ENCODE measurements around the gene GBP3. TPM values are rescaled to one million over a fixed set of nuclear protein-coding genes. Genes with fewer than 3 reads are reported as not detected.
"Not testable (repeated sequence)": the region's sequence is repeated elsewhere in the genome, so short reads cannot be mapped to it uniquely, and the experiment has no call there.

The GBP3 gene
- polyA plus RNA-seq (2012; ENCODE audit: missing spikeins) = 1.2 TPM

GRCh38 chr1:89022167-89022959 is at the start of gene GBP3:
GBP3 (minus strand) TSS chr1:89022866; CDS start chr1:89020721, 2,145 bp downstream.
- TF ChIP-seq TAF1 (IDR thresholded peaks at IDR 0.05; ENCODE audit: borderline replicate concordance, low read depth, low read length) (no peak), POLR2A (IDR thresholded peaks at IDR 0.05; ENCODE audit: low read depth, low read length) (no peak), POLR2AphosphoS5 (IDR thresholded peaks at IDR 0.05; ENCODE audit: low read depth, low read length) (no peak)
- no peak for DNase-seq (ENCODE audit: insufficient read length)
- peak; percentile 86 for FAIRE-seq

DNA sequence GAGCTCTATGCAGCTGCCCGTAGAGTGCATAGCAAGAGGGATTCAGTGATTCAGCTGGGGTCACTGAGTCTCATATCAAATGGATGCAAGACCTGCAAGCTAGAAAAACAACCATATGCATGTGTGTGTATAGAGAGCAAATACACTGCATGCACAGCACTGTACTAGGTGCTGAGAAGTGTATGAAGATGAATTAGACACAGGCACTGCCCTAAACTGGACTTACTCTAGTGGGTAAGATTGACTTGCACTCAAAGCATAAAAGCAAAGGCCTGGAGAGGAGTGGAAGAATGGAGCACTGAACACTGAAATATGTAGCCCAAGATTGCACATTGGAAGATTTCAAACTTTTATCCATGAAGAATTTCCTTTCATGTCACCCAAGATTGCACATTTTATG is 47.8 kb upstream of the GBP3 start:
- no peak for TF ChIP-seq POLR2AphosphoS5 (IDR thresholded peaks at IDR 0.05; ENCODE audit: low read depth, low read length)
- no peak for TF ChIP-seq POLR2A (IDR thresholded peaks at IDR 0.05; ENCODE audit: low read depth, low read length)
- no peak for TF ChIP-seq TAF1 (IDR thresholded peaks at IDR 0.05; ENCODE audit: borderline replicate concordance, low read depth, low read length)
- peak; percentile 70 for FAIRE-seq
- no peak for DNase-seq (ENCODE audit: insufficient read length)

- FAIRE-seq (no peak), DNase-seq (ENCODE audit: insufficient read length) (no peak)
- TF ChIP-seq POLR2A (IDR thresholded peaks at IDR 0.05; ENCODE audit: low read depth, low read length) = no peak
- no peak for TF ChIP-seq TAF1 (IDR thresholded peaks at IDR 0.05; ENCODE audit: borderline replicate concordance, low read depth, low read length)
- TF ChIP-seq POLR2AphosphoS5 (IDR thresholded peaks at IDR 0.05; ENCODE audit: low read depth, low read length) = no peak
Measured at GRCh38 chr1:89069951-89070350, 47.3 kb upstream of the GBP3 start.

DNA sequence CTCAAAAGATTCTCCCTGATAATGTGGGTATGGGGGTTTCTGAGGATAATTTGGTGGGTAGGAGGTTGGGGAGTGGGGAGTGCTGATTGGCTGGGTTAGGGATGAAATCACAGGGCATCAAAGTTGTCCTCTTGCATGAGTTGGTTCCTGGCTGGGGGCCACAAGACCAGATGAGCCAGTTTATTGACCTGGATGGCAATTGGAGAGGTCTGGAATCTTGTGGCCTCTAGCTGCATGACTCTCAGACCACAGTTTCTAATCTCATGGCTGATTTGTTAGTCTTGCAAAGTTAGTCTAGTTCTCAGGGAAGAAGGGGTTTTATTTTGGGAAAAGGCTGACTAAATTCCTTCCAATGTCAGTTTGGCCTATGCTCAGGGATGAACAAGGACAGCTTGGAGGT is 45.6 kb upstream of the GBP3 start:
- DNase-seq (ENCODE audit: insufficient read length) (no peak), FAIRE-seq (no peak)
- TF ChIP-seq TAF1 (IDR thresholded peaks at IDR 0.05; ENCODE audit: borderline replicate concordance, low read depth, low read length) (no peak), POLR2A (IDR thresholded peaks at IDR 0.05; ENCODE audit: low read depth, low read length) (no peak), POLR2AphosphoS5 (IDR thresholded peaks at IDR 0.05; ENCODE audit: low read depth, low read length) (no peak)

DNA sequence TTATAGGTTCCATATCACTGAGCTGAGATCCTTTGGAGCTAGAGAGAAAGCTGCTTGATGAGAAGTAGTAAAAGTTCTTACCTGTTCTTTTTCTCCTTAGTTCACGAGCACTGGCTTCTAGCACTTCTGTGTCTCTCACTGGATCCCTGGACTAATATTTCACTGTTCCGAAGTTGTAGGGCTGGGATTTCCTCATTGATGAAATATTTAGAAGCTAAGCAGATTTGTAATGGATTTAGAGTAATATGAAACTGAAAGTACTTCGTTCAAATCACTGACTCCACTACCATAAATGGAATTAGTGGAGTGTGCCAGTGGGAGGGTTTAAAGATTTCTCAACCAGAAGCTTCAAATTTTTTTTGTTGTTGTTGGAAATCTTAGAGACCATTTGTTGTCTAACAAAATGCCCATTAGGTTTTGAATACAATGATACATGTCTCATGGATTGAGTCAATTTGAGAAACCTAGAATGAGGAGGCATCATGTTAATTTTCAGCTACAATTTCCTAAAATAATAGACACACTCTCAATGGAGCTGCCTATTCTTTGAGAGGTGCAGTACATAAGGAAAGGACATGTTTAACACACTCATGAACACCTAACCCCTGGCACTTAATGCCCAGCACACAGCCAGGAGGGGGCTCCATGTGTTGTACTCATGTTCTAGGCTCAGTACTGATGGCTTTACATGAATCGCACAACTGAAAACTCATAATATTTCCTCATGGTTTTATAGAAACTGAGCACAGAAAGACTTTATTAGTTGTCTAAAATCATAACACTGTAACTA is 42.6 kb upstream of the GBP3 start, which contains the start of gene GBP1:
TSS of gene GBP1 (minus strand) at position 130 of the 790 bp plus-strand sequence. CDS start 1,974 bp downstream, outside the sequence.
- FAIRE-seq (no peak), DNase-seq (ENCODE audit: insufficient read length) (no peak)
- TF ChIP-seq TAF1 (IDR thresholded peaks at IDR 0.05; ENCODE audit: borderline replicate concordance, low read depth, low read length) (no peak), POLR2A (IDR thresholded peaks at IDR 0.05; ENCODE audit: low read depth, low read length) (no peak; the same call in 1 of the 2 replicates), POLR2AphosphoS5 (IDR thresholded peaks at IDR 0.05; ENCODE audit: low read depth, low read length) (no peak)

DNA sequence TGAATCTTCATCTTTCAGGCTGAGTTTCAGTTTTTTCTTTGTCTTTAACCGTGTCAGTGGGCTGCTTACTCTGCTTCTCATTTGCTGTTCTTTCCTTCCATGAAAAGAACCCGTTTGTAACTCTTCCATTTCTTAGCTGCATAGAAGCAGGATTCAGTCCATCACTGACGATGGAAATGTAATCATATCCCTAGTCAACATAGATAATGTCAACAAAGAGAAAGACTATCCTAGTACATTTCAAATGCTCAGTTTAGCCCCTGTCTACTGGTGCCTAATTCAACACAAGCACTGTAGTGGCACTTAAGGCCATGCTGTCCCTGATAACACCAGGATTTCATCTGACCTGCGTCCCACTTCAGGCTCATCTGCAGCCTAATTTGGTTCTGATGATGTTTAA is 42.0 kb upstream of the GBP3 start:
- TF ChIP-seq TAF1 (IDR thresholded peaks at IDR 0.05; ENCODE audit: borderline replicate concordance, low read depth, low read length) (no peak), POLR2A (IDR thresholded peaks at IDR 0.05; ENCODE audit: low read depth, low read length) (no peak; the same call in 1 of the 2 replicates), POLR2AphosphoS5 (IDR thresholded peaks at IDR 0.05; ENCODE audit: low read depth, low read length) (no peak)
- FAIRE-seq (peak; percentile 99), DNase-seq (ENCODE audit: insufficient read length) (no peak)

DNA sequence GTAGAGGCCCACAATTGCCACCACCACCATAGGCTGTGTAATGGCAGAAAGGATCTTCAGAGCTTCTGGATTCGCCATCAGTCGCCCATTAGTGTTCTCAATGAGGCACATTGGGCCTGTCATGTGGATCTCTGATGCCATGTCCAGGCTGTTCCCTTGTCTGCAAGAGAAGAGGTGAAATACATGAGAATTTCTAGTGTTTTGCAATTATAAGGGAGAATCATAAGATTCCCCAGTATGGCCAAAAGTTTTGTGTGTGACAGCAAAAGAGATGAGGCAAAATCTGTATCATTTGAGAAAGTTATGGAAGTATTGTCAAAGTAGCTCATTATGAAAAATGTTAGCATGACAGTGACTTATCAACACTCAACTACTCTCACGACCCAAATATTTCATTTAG is 40.4 kb upstream of the GBP3 start:
- TF ChIP-seq POLR2A (IDR thresholded peaks at IDR 0.05; ENCODE audit: low read depth, low read length) = no peak
- no peak for TF ChIP-seq POLR2AphosphoS5 (IDR thresholded peaks at IDR 0.05; ENCODE audit: low read depth, low read length)
- TF ChIP-seq TAF1 (IDR thresholded peaks at IDR 0.05; ENCODE audit: borderline replicate concordance, low read depth, low read length) = no peak
- DNase-seq (ENCODE audit: insufficient read length) (no peak), FAIRE-seq (no peak)

GRCh38 chr1:89060091-89060490 is 37.4 kb upstream of the GBP3 start:
- TF ChIP-seq TAF1 (IDR thresholded peaks at IDR 0.05; ENCODE audit: borderline replicate concordance, low read depth, low read length) (no peak), POLR2A (IDR thresholded peaks at IDR 0.05; ENCODE audit: low read depth, low read length) (no peak), POLR2AphosphoS5 (IDR thresholded peaks at IDR 0.05; ENCODE audit: low read depth, low read length) (no peak)
- DNase-seq (ENCODE audit: insufficient read length) = no peak
- FAIRE-seq = no peak

- FAIRE-seq (no peak), DNase-seq (ENCODE audit: insufficient read length) (no peak)
- TF ChIP-seq POLR2A (IDR thresholded peaks at IDR 0.05; ENCODE audit: low read depth, low read length) = no peak
- no peak for TF ChIP-seq POLR2AphosphoS5 (IDR thresholded peaks at IDR 0.05; ENCODE audit: low read depth, low read length)
- no peak for TF ChIP-seq TAF1 (IDR thresholded peaks at IDR 0.05; ENCODE audit: borderline replicate concordance, low read depth, low read length)
Measured at GRCh38 chr1:89051955-89052312, 29.3 kb upstream of the GBP3 start.

DNA sequence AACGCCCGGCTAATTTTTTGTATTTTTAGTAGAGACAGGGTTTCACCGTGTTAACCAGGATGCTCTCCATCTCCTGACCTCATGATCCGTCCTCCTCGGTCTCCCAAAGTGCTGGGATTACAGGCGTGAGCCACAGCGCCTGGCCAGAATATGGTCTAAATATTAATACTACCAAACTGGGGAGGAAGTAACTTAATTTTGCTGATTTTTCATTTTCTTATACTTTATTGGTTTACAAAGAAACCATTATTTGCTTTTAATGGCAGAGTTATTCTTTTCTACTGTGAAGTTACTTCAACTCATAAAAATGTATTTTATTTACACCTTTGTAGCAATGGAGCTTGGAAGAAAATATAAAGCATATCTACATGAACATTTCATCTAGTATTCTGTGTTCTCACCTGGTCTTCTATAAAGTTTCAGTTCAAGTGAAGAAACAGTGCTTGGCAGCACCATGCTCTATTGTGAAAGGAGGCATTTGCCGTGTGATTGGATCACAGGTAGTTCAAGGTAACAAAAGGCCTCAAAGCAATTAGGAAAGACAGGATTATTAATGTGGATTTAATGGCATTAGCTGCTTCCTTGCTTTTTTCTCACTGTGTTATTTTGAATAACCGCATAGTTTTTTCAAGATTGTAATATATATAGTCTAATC is 28.8 kb upstream of the GBP3 start:
- TF ChIP-seq TAF1 (IDR thresholded peaks at IDR 0.05; ENCODE audit: borderline replicate concordance, low read depth, low read length) = no peak
- TF ChIP-seq POLR2A (IDR thresholded peaks at IDR 0.05; ENCODE audit: low read depth, low read length) = no peak
- no peak for TF ChIP-seq POLR2AphosphoS5 (IDR thresholded peaks at IDR 0.05; ENCODE audit: low read depth, low read length)
- FAIRE-seq (no peak), DNase-seq (ENCODE audit: insufficient read length) (no peak)

- TF ChIP-seq TAF1 (IDR thresholded peaks at IDR 0.05; ENCODE audit: borderline replicate concordance, low read depth, low read length) (no peak), POLR2AphosphoS5 (IDR thresholded peaks at IDR 0.05; ENCODE audit: low read depth, low read length) (no peak), POLR2A (IDR thresholded peaks at IDR 0.05; ENCODE audit: low read depth, low read length) (no peak)
- DNase-seq (ENCODE audit: insufficient read length) (no peak), FAIRE-seq (no peak)
Measured at GRCh38 chr1:89050649-89051033, 28.0 kb upstream of the GBP3 start.

DNA sequence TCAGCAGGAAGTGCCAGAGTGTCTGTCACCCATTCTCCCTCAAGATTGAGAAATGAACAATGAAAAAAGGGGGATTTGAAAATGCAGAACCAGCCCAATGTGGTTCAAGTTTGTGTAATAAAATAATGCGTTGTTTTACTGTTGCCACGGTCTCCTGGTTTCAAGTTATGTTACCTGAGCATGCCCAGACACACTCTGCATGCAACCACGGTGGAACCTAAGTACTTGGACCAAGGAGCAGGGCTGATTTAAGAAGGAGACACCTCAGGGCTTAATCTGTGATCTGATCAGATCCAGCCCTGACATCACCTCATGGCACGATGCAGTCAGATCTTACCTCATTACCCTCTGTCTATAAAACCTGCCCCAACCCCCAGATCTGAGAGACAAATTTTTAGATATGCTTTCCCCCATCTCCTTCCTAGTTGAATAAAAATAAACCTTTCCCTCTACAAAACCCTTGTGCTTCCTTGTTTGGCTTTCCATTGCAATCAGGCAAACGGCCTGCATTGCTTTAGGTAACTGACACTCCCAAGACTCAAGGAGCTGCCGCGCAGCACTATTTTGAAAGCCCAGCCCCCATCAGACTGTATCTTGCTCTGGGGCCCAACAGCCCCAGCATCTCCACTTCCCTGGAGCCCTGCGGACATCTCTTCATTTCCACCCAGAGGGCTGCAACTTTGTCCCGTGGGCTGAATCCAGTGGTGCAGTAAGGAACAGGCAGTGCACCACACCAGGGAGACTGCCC is 27.4 kb upstream of the GBP3 start:
- DNase-seq (ENCODE audit: insufficient read length) = not testable (repeated sequence)
- peak; percentile 76 for FAIRE-seq

- peak; percentile 89 for FAIRE-seq
Measured at GRCh38 chr1:89049187-89049586, 26.5 kb upstream of the GBP3 start.

More at GRCh38 chr1:89049187-89049586, 26.5 kb upstream of the GBP3 start:
- not testable (repeated sequence) for DNase-seq (ENCODE audit: insufficient read length)

Data from GM12892 (cell line).